Gastrocnemius medialis (tissue), 4 donors: ENCODE measurements around the gene LARGE1. TPM values are rescaled to one million over a fixed set of nuclear protein-coding genes. Genes with fewer than 3 reads are reported as not detected.

Experiments used
- ATAC-seq, 2 donors: fragments of 150-250 bp; one replicate each; pipeline ENCODE4 v1.9.1; 2016
- DNase-seq, 2 donors: peaks; one replicate each; pipeline ENCODE4 v3.0.0-alpha.2; 2019
- H3K27ac ChIP-seq, 4 donors: fragments of 200-600 bp; sonication (generic); 1 replicate in 1 of 4; 2 replicates in 3 of 4; pipeline ENCODE4 v1.5.1; 2016 to 2018; ENCODE audit warnings: mild to moderate bottlenecking in 2 of 4, moderate library complexity in 1 of 4
- H3K27me3 ChIP-seq, 3 donors: fragments of 200-600 bp; sonication (generic) in 2 of 3; 1 replicate in 1 of 3; 2 replicates in 2 of 3; pipeline versions ENCODE4 v1.5.1 to v1.6.0; 2016 to 2019; ENCODE audit warnings: mild to moderate bottlenecking in 1 of 3, moderate library complexity in 1 of 3
- H3K36me3 ChIP-seq, 2 donors: fragments of 200-600 bp; sonication (generic) in 1 of 2; one replicate each; pipeline ENCODE4 v1.5.1; 2017 to 2018
- H3K4me1 ChIP-seq, 2 donors: fragments of 200-600 bp; sonication (generic) in 1 of 2; one replicate each; pipeline ENCODE4 v1.5.1; 2016 to 2017; ENCODE audit warnings: mild to moderate bottlenecking in 2 of 2
- H3K4me3 ChIP-seq, 4 donors: fragments of 200-600 bp; sonication (generic) in 3 of 4; 1 replicate in 1 of 4; 2 replicates in 3 of 4; pipeline ENCODE4 v1.5.1; 2016 to 2019; ENCODE audit warnings: mild to moderate bottlenecking in 2 of 4
- H3K9me3 ChIP-seq, 3 donors: fragments of 200-600 bp; sonication (generic) in 2 of 3; 1 replicate in 1 of 3; 2 replicates in 2 of 3; pipeline ENCODE4 v1.5.1; 2016 to 2019
- POLR2A ChIP-seq, 2 donors: fragments of 450-650 bp; IDR thresholded peaks; one replicate each; pipeline ENCODE4 v1.6.1; 2017; ENCODE audit warnings: antibody characterized with exemption in 2 of 2, mild to moderate bottlenecking in 2 of 2, moderate library complexity in 2 of 2
- in situ Hi-C, 4 donors: fragments of 200-750 bp; cut with MboI; loops; one replicate each; pipeline versions ENCODE4 v1.15.0 to v1.8.0; 2017; ENCODE audit warnings: low sequenced_read_pairs in 4 of 4
- intact Hi-C: fragments of 100-400 bp; cut with DNase I; formaldehyde crosslinking; loops from one replicate; pipeline ENCODE4 v1.15.1; 2023; ENCODE audit warnings: low total_unique reads
- total RNA-seq, 4 donors: library from RNA; depleted of rRNA; stranded (reverse); fragments of >200 nt; gene quantifications; one replicate each; pipeline versions ENCODE4 v1.1.0 to v1.2.3, GENCODE V29; 2016
- TF ChIP-seq, protein P1 (sequence below), 5 experiments: fragments of 450-650 bp in 3 of 5; fragments of 200-600 bp in 2 of 5; sonication (generic) in 2 of 5; IDR thresholded peaks in 4 of 5; conservative IDR thresholded peaks in 1 of 5; 1 replicate in 4 of 5; 2 replicates in 1 of 5; pipeline ENCODE4 v1.5.1; 2016 to 2019; ENCODE audit warnings: antibody characterized with exemption in 5 of 5, mild to moderate bottlenecking in 3 of 5, moderate library complexity in 3 of 5

Gene LARGE1
- total RNA-seq, 4 donors from 2014 or later, result 48.5 to 91.0 (median 68.4) TPM

DNA sequence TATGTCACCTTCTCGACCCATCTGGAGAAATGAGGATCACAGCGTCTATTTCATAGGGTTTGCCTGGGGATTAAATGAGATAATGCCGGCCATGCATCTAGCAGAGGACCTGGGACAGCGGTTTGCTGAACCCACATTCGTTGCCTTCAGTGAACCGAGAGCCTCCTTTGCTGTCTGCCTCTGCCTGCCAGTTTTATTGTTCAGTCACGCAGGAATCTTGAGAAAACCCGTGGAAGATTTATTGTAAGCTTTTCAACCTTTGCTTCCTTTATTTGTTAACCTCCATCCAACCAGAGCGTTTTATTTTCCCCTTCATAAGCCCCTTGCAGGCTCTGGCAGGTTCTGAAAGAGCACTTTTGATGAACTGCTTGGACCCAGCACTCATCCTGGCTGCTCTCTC lies 659.8 kb downstream of the LARGE1 start:
- no peak for TF ChIP-seq POLR2A (IDR thresholded peaks at IDR 0.05)
- TF ChIP-seq, protein P1, sequence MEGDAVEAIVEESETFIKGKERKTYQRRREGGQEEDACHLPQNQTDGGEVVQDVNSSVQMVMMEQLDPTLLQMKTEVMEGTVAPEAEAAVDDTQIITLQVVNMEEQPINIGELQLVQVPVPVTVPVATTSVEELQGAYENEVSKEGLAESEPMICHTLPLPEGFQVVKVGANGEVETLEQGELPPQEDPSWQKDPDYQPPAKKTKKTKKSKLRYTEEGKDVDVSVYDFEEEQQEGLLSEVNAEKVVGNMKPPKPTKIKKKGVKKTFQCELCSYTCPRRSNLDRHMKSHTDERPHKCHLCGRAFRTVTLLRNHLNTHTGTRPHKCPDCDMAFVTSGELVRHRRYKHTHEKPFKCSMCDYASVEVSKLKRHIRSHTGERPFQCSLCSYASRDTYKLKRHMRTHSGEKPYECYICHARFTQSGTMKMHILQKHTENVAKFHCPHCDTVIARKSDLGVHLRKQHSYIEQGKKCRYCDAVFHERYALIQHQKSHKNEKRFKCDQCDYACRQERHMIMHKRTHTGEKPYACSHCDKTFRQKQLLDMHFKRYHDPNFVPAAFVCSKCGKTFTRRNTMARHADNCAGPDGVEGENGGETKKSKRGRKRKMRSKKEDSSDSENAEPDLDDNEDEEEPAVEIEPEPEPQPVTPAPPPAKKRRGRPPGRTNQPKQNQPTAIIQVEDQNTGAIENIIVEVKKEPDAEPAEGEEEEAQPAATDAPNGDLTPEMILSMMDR (IDR thresholded peaks at IDR 0.05 in 4 of 5, conservative IDR thresholded peaks at IDR 0.05 in 1 of 5), result no peak
- Histone ChIP-seq H3K27ac (no peak overlapping the region), H3K4me1 (no peaks in the 10 kb centered on the region), H3K36me3 (no peaks in the 10 kb centered on the region), H3K9me3 (no peaks in the 10 kb centered on the region), H3K27me3 (peaks cover 0 to 4% (median 0%) of the 10 kb centered on the region in 3 donors), H3K4me3 (no peak overlapping the region)
- in situ Hi-C loops, result no loop called here
- intact Hi-C loops, result no loop called here
- ATAC-seq (no peak), DNase-seq (no peak)

DNA sequence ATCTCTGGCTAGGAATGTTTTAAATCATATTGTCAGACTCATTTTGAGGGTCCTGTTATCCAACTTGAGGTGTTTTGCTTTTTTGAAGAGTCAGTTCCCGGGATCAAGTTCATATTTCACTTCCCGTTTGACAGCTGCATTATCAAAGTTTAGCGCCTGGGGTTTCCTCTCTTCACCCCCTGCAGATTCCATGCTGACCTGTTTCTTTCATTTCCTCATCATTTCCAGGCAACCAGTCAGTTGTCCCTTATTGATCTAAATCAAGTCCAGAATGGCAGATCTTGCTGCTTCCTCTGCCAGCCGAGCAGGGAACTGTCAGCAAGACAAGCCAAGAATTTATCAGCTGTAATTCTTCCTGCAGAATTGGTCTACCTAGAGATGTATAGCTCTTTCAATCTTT lies 664.5 kb downstream of the LARGE1 start:
- no peak overlapping the region for H3K4me3 ChIP-seq
- TF ChIP-seq, protein P1 (IDR thresholded peaks at IDR 0.05 in 4 of 5, conservative IDR thresholded peaks at IDR 0.05 in 1 of 5), result no peak
- TF ChIP-seq POLR2A (IDR thresholded peaks at IDR 0.05), result no peak
- in situ Hi-C loops, result no loop called here
- no peaks in the 10 kb centered on the region for H3K9me3 ChIP-seq
- intact Hi-C loops, result no loop called here
- no peak for DNase-seq
- no peaks in the 10 kb centered on the region for H3K4me1 ChIP-seq
- no peak for ATAC-seq
- H3K27ac ChIP-seq, result no peak overlapping the region
- no peaks in the 10 kb centered on the region for H3K36me3 ChIP-seq
- H3K27me3 ChIP-seq, result peaks cover 0 to 4% (median 0%) of the 10 kb centered on the region in 3 donors

DNA sequence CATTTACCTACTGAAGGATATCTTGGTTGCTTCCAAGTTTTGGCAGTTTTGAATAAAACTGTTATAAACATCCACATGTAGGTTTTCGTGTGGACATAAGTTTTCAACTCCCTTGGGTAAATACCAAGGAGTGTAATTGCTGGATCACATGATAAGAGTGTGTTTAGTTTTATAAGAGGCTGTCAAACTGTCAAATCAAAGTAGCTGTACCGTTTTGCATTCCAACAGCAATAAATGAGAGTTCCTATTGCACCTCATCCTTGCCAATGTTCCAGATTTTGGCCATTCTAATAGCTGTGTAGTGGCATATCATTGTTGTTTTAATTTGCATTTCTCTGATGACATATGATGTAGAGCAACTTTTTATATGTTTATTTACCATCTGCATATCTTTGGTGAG lies 671.3 kb downstream of the LARGE1 start:
- no peak for ATAC-seq
- no peak overlapping the region for H3K27ac ChIP-seq
- no peaks in the 10 kb centered on the region for H3K36me3 ChIP-seq
- DNase-seq, result no peak
- H3K9me3 ChIP-seq, result no peaks in the 10 kb centered on the region
- intact Hi-C loops (no loop called here), in situ Hi-C loops (no loop called here)
- H3K4me3 ChIP-seq, result no peak overlapping the region
- H3K27me3 ChIP-seq, result no peaks in the 10 kb centered on the region
- no peak for TF ChIP-seq POLR2A (IDR thresholded peaks at IDR 0.05)
- TF ChIP-seq, protein P1 (IDR thresholded peaks at IDR 0.05 in 4 of 5, conservative IDR thresholded peaks at IDR 0.05 in 1 of 5), result no peak
- H3K4me1 ChIP-seq, result no peaks in the 10 kb centered on the region

DNA sequence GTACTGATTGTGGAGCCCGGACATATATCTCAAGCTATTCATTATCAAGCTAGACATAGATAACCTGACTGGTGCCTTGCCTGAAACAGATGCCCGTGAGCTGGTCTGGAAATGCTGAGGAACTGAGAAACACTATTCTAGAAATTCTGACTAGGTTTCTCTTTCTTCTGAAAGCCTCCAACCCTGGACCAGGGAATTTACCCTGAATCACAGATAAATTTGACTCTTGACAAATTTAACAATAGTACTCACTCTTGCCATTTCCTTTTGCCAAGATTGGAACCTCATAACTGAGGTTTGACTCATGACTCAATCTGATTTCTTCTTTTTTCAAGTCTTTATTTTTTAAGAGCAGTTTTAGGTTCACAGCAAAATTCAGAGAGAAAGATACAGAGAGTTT lies 672.5 kb downstream of the LARGE1 start:
- intact Hi-C loops, result no loop called here
- no peak for TF ChIP-seq POLR2A (IDR thresholded peaks at IDR 0.05)
- TF ChIP-seq, protein P1 (IDR thresholded peaks at IDR 0.05 in 4 of 5, conservative IDR thresholded peaks at IDR 0.05 in 1 of 5), result no peak
- H3K4me3 ChIP-seq, result no peak overlapping the region
- H3K9me3 ChIP-seq, result no peaks in the 10 kb centered on the region
- no peak for DNase-seq
- no peak for ATAC-seq
- no peaks in the 10 kb centered on the region for H3K27me3 ChIP-seq
- H3K27ac ChIP-seq, result no peak overlapping the region
- in situ Hi-C loops, result no loop called here
- no peaks in the 10 kb centered on the region for H3K4me1 ChIP-seq
- no peaks in the 10 kb centered on the region for H3K36me3 ChIP-seq

DNA sequence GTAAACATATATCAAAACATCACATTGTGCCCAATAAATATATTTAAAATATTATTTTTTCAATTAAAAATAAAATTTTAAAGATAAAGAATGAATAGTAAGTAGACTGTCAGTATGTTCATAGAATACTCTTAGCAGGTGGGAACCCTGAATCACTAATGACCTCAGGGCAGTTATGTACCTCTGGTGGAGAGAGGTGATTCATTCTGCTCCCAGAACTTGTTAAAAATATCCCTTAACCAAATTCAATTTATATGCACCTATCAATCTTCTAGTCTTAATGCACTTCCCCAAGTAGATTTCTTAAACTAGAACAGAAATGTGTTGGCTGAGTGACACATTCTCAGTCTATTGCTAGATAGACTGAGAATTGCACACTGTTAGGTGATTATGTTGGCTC lies 678.2 kb downstream of the LARGE1 start:
- no peaks in the 10 kb centered on the region for H3K27me3 ChIP-seq
- TF ChIP-seq, protein P1 (IDR thresholded peaks at IDR 0.05 in 4 of 5, conservative IDR thresholded peaks at IDR 0.05 in 1 of 5), result no peak
- no peak for TF ChIP-seq POLR2A (IDR thresholded peaks at IDR 0.05)
- ATAC-seq (no peak), DNase-seq (no peak)
- H3K9me3 ChIP-seq, result no peaks in the 10 kb centered on the region
- no peaks in the 10 kb centered on the region for H3K4me1 ChIP-seq
- in situ Hi-C loops, result no loop called here
- no peak overlapping the region for H3K4me3 ChIP-seq
- intact Hi-C loops, result no loop called here
- H3K27ac ChIP-seq, result no peak overlapping the region
- H3K36me3 ChIP-seq, result no peaks in the 10 kb centered on the region
